GM12873 (cell line): ENCODE data around the gene TRABD2B.

ENCODE experiments used
- TF ChIP-seq, protein P1 (sequence below): IDR thresholded peaks from 2 replicates; pipeline ENCODE4 v1.5.1; 2012; ENCODE audit warnings: low read depth, mild to moderate bottlenecking, moderate library complexity, low read length, control low read depth; ENCODE audit not compliant: insufficient read depth; ENCODE audit errors: missing control alignments

TRABD2B gene

GRCh38 chr1:47713975-47714767 is 283.0 kb downstream of the TRABD2B start:
- TF ChIP-seq, protein P1, sequence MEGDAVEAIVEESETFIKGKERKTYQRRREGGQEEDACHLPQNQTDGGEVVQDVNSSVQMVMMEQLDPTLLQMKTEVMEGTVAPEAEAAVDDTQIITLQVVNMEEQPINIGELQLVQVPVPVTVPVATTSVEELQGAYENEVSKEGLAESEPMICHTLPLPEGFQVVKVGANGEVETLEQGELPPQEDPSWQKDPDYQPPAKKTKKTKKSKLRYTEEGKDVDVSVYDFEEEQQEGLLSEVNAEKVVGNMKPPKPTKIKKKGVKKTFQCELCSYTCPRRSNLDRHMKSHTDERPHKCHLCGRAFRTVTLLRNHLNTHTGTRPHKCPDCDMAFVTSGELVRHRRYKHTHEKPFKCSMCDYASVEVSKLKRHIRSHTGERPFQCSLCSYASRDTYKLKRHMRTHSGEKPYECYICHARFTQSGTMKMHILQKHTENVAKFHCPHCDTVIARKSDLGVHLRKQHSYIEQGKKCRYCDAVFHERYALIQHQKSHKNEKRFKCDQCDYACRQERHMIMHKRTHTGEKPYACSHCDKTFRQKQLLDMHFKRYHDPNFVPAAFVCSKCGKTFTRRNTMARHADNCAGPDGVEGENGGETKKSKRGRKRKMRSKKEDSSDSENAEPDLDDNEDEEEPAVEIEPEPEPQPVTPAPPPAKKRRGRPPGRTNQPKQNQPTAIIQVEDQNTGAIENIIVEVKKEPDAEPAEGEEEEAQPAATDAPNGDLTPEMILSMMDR = no peak

DNA sequence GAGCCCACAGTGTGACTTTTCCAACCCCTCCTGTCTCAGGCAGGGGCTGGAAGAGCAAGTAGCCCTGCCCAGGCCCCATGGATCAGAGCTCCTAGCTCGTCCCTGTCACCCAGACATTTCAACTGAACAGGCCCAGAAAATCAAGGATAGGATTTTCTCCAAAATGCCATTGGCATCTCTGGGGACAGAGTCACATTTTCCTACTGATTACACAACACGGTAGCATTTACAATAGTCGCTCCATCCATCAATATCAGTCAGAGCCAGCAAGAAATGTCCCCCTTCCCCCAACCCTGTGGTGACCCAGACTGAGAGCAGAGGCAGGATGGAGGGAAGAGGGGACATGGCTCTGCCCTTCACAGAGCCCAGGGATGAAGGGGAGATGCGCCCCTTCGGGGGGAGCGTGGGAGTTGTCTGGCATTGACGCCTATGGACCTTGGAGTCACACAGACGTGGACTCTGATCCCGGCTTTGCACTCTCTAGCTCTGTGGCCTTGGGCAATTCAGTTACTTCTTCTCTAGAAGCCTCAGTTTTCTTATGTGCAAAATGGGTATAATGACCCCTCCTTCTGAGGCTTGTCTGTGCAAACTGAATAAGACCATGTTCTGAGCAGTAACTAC is 283.7 kb downstream of the TRABD2B start:
- TF ChIP-seq, protein P1 = no peak

GRCh38 chr1:47712596-47713299 is 284.4 kb downstream of the TRABD2B start:
- TF ChIP-seq, protein P1 = no peak

GRCh38 chr1:47711848-47712492 is 285.2 kb downstream of the TRABD2B start:
- TF ChIP-seq, protein P1 = no peak

- TF ChIP-seq, protein P1 = no peak
These were observed 285.9 kb downstream of the TRABD2B start for GRCh38 chr1:47711184-47711847.
